Natural killer cell (primary cell): ENCODE results near the gene CALU. TPM values are rescaled to one million over a fixed set of nuclear protein-coding genes. Genes with fewer than 3 reads are reported as not detected.

Experiments used
- ATAC-seq, 3 donors: fragments of 150-1000 bp in 2 of 3; fragments of 200-7000 bp in 1 of 3; cut with Tn5 transposase; 1 replicate in 1 of 3; 2 replicates in 2 of 3; pipeline ENCODE4 v1.10.0; 2021; ENCODE audit warnings: mild to moderate bottlenecking in 2 of 3, moderate library complexity in 2 of 3
- DNase-seq, 2 donors: peaks; one replicate each; pipeline versions ENCODE4 v3.0.0 to v3.0.0-alpha.2; 2013 to 2021; ENCODE audit warnings: mixed read lengths in 1 of 2
- H3K27ac ChIP-seq: one replicate; pipeline ENCODE4 v1.5.1; 2013; ENCODE audit warnings: mild to moderate bottlenecking, low read length
- H3K27me3 ChIP-seq: one replicate; pipeline ENCODE4 v1.6.1; 2013; ENCODE audit warnings: low read length; ENCODE audit not compliant: control insufficient read depth, insufficient read depth
- H3K36me3 ChIP-seq: one replicate; pipeline ENCODE4 v1.6.1; 2013; ENCODE audit warnings: low read length; ENCODE audit not compliant: control insufficient read depth, insufficient read depth
- H3K4me1 ChIP-seq: one replicate; pipeline ENCODE4 v1.6.1; 2013; ENCODE audit warnings: low read length; ENCODE audit not compliant: control insufficient read depth, insufficient read depth
- H3K4me3 ChIP-seq: one replicate; pipeline ENCODE4 v1.5.1; 2013; ENCODE audit warnings: low read length
- H3K9me3 ChIP-seq: one replicate; pipeline ENCODE4 v1.6.1; 2013; ENCODE audit warnings: low read length; ENCODE audit not compliant: control insufficient read depth, insufficient read depth
- H3K27ac Mint-ChIP-seq, 2 donors: one replicate each; pipeline ENCODE4 v1.8.0; 2022; ENCODE audit warnings: mild to moderate bottlenecking in 2 of 2, mixed read lengths in 2 of 2, moderate library complexity in 1 of 2
- H3K27me3 Mint-ChIP-seq, 2 donors: one replicate each; pipeline ENCODE4 v1.8.0; 2022; ENCODE audit warnings: low read depth in 2 of 2, mixed read lengths in 2 of 2
- H3K36me3 Mint-ChIP-seq: one replicate; pipeline ENCODE4 v1.8.0; 2022; ENCODE audit warnings: mixed read lengths
- H3K4me1 Mint-ChIP-seq, 2 donors: one replicate each; pipeline ENCODE4 v1.8.0; 2022; ENCODE audit warnings: mixed read lengths in 2 of 2
- H3K4me3 Mint-ChIP-seq: one replicate; pipeline ENCODE4 v1.8.0; 2022; ENCODE audit warnings: mild to moderate bottlenecking, moderate library complexity, mixed read lengths
- H3K9me3 Mint-ChIP-seq, 2 donors: one replicate each; pipeline ENCODE4 v1.8.0; 2022; ENCODE audit warnings: mixed read lengths in 2 of 2
- CTCF ChIP-seq: fragments of 200-600 bp; IDR thresholded peaks from one replicate; pipeline ENCODE4 v1.8.0; 2022; ENCODE audit warnings: antibody characterized with exemption
- WGBS: methylation state at CpG from one replicate; pipeline ENCODE4 v1.1.7; 2013; ENCODE audit warnings: missing lambda C conversion rate; ENCODE audit not compliant: insufficient coverage; 5-methylcytosine and 5-hydroxymethylcytosine counted together
- intact Hi-C: fragments of 100-400 bp; cut with micrococcal nuclease; formaldehyde crosslinking; loops from one replicate; pipeline ENCODE4 v1.14.2; 2022
- total RNA-seq, 4 donors: library from RNA; stranded (reverse); fragments of 120-200 nt in 1 of 4; gene quantifications; one replicate each; pipeline versions ENCODE4 v1.2.3 to v1.2.4, GENCODE V29; 2013 to 2022

CALU gene
- total RNA-seq, 3 donors from 2014 or later (not counting 1 experiment from before 2014, with no cell fraction given) = 25.9 to 31.7 (median 27.6) TPM

- no peak for DNase-seq
- no peak for TF ChIP-seq CTCF
- Mint-ChIP-seq H3K4me3 (no peak overlapping the region), H3K27ac (no peak overlapping the region), H3K27me3 (peaks cover 8 to 21% of the 10 kb centered on the region in 2 donors), H3K9me3 (no peaks in the 10 kb centered on the region), H3K4me1 (no peaks in the 10 kb centered on the region), H3K36me3 (no peaks in the 10 kb centered on the region)
- H3K4me1 ChIP-seq = no peaks in the 10 kb centered on the region
- 95% methylated on average over 2 of the region's 3 CpGs for WGBS
- H3K27me3 ChIP-seq = no peaks in the 10 kb centered on the region
- peaks cover 3% of the 10 kb centered on the region for H3K9me3 ChIP-seq
- intact Hi-C loops = no loop called here
- no peak overlapping the region for H3K27ac ChIP-seq
- no peaks in the 10 kb centered on the region for H3K36me3 ChIP-seq
- H3K4me3 ChIP-seq = no peak overlapping the region
- ATAC-seq = no peak
Observed at GRCh38 chr7:128708824-128709223, 30.3 kb upstream of the CALU start.

- H3K27ac ChIP-seq = no peak overlapping the region
- WGBS = 88% methylated on average over 6 of the region's 6 CpGs
- H3K4me3 Mint-ChIP-seq = no peak overlapping the region
- H3K27ac Mint-ChIP-seq = no peak overlapping the region
- H3K9me3 ChIP-seq = peaks cover 3% of the 10 kb centered on the region
- DNase-seq = no peak
- TF ChIP-seq CTCF = no peak
- no peaks in the 10 kb centered on the region for H3K4me1 Mint-ChIP-seq
- H3K9me3 Mint-ChIP-seq = no peaks in the 10 kb centered on the region
- intact Hi-C loops = no loop called here
- no peak for ATAC-seq
- no peaks in the 10 kb centered on the region for H3K36me3 Mint-ChIP-seq
- no peak overlapping the region for H3K4me3 ChIP-seq
- no peaks in the 10 kb centered on the region for H3K36me3 ChIP-seq
- H3K27me3 Mint-ChIP-seq = peaks cover 11 to 22% of the 10 kb centered on the region in 2 donors
- no peaks in the 10 kb centered on the region for H3K4me1 ChIP-seq
- H3K27me3 ChIP-seq = no peaks in the 10 kb centered on the region
Observed at GRCh38 chr7:128710481-128710880, 28.7 kb upstream of the CALU start.

- peaks cover 13 to 29% of the 10 kb centered on the region in 2 donors for H3K27me3 Mint-ChIP-seq
- Histone ChIP-seq H3K36me3 (no peaks in the 10 kb centered on the region), H3K9me3 (peaks cover 3% of the 10 kb centered on the region), H3K27ac (no peak overlapping the region), H3K4me1 (no peaks in the 10 kb centered on the region), H3K4me3 (no peak overlapping the region), H3K27me3 (no peaks in the 10 kb centered on the region)
- 90% methylated on average over 2 of the region's 2 CpGs for WGBS
- H3K9me3 Mint-ChIP-seq = no peaks in the 10 kb centered on the region
- ATAC-seq (no peak), DNase-seq (no peak)
- intact Hi-C loops = no loop called here
- H3K4me1 Mint-ChIP-seq = no peaks in the 10 kb centered on the region
- no peak overlapping the region for H3K4me3 Mint-ChIP-seq
- no peaks in the 10 kb centered on the region for H3K36me3 Mint-ChIP-seq
- H3K27ac Mint-ChIP-seq = no peak overlapping the region
- no peak for TF ChIP-seq CTCF
Observed at GRCh38 chr7:128713794-128714193, 25.4 kb upstream of the CALU start.

- Histone ChIP-seq H3K36me3 (no peaks in the 10 kb centered on the region), H3K27me3 (no peaks in the 10 kb centered on the region), H3K4me1 (no peaks in the 10 kb centered on the region), H3K4me3 (no peak overlapping the region), H3K9me3 (peaks cover 3% of the 10 kb centered on the region), H3K27ac (no peak overlapping the region)
- ATAC-seq = no peak
- Mint-ChIP-seq H3K4me3 (no peak overlapping the region), H3K27ac (no peak overlapping the region), H3K9me3 (no peaks in the 10 kb centered on the region), H3K4me1 (no peaks in the 10 kb centered on the region), H3K36me3 (no peaks in the 10 kb centered on the region), H3K27me3 (peaks cover 13 to 28% of the 10 kb centered on the region in 2 donors)
- no peak for TF ChIP-seq CTCF
- no peak for DNase-seq
- intact Hi-C loops = no loop called here
- WGBS = 79% methylated on average over 8 of the region's 8 CpGs
Observed at GRCh38 chr7:128714701-128715495, 24.3 kb upstream of the CALU start.
